Mesodermal cell (in vitro differentiated cells): ENCODE results near the gene EMC10. TPM values are rescaled to one million over a fixed set of nuclear protein-coding genes. Genes with fewer than 3 reads are reported as not detected.

Experiments
- H3K27ac ChIP-seq: 2 replicates; pipeline ENCODE4 v1.7.0; 2013; ENCODE audit warnings: mild to moderate bottlenecking, low read depth, low read length, moderate library complexity; ENCODE audit not compliant: severe bottlenecking
- H3K36me3 ChIP-seq: 2 replicates; pipeline ENCODE4 v1.7.1; 2013; ENCODE audit warnings: mild to moderate bottlenecking, low read length, moderate library complexity; ENCODE audit not compliant: control insufficient read depth, insufficient read depth
- H3K4me1 ChIP-seq: one replicate; pipeline ENCODE4 v1.7.1; 2013; ENCODE audit warnings: mild to moderate bottlenecking, low read length; ENCODE audit not compliant: insufficient read depth, control insufficient read depth, poor library complexity, severe bottlenecking
- H3K4me3 ChIP-seq: 2 replicates; pipeline ENCODE4 v1.7.0; 2013; ENCODE audit warnings: low read length, control low read depth, mild to moderate bottlenecking; ENCODE audit not compliant: insufficient read depth, poor library complexity, severe bottlenecking; ENCODE audit errors: extremely low read depth
- H3K9me3 ChIP-seq: 2 replicates; pipeline ENCODE4 v1.7.1; 2013; ENCODE audit warnings: mild to moderate bottlenecking, low read length, moderate library complexity; ENCODE audit not compliant: control insufficient read depth
- WGBS, 2 experiments: methylation state at CpG; one replicate each; pipeline ENCODE4 v1.1.5; 2013; ENCODE audit warnings: missing lambda C conversion rate in 2 of 2; ENCODE audit not compliant: insufficient coverage in 2 of 2; 5-methylcytosine and 5-hydroxymethylcytosine counted together
- polyA plus RNA-seq, 2 experiments: library from polyadenylated mRNA; stranded (reverse); fragments of 50-300 nt; gene quantifications; one replicate each; pipeline ENCODE4 v1.2.3, GENCODE V29; 2013

The EMC10 gene
- 81.7 TPM for polyA plus RNA-seq (2013, experiment 1 of 2)
- 63.6 TPM for polyA plus RNA-seq (2013, experiment 2 of 2)

DNA sequence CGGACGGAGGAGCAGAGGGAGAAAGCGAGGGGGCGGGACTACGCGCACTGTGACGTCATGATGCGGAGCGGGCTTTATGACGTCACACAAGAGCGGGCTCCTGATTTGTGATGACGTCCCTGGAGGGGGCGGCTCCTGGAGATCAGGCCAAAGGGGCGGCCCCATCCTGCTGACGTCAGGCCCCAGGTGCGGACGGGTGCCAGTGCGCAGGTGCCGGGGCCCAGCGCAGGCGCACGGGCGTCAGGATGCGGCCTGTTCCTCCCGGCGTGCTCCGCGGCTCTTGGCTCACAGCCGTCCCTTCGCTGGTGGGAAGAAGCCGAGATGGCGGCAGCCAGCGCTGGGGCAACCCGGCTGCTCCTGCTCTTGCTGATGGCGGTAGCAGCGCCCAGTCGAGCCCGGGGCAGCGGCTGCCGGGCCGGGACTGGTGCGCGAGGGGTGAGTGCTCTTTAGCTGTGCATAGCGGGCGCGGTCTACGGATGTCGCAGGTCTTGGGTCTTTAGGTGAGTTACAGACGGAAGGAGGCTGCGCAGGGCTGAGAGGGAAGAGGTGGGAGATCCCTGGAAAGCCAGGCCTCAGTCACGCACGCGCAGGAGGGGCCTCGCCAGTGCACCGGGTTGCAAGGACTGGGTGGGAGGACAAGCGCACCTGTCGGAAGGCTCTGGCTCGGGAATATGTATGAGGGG, at the start of gene EMC10, which contains the start of gene GARIN5A:
Gene EMC10 (plus strand): TSS at position 284 of the 683 bp plus-strand sequence. CDS start 38 bp downstream, at position 322.
Gene GARIN5A (minus strand): TSS at position 625 of the 683 bp plus-strand sequence. CDS start 460 bp downstream, at position 165.
- WGBS, 2 experiments, result 7 to 12% methylated on average over 49 to 56 of the region's 58 CpGs
- H3K4me1 ChIP-seq, result no peaks in the 10 kb centered on the region
- H3K4me3 ChIP-seq, result peak within 1 kb of the TSS; percentile 71
- H3K9me3 ChIP-seq, result peaks cover 6% of the 10 kb centered on the region
- peaks cover 23% of the 10 kb centered on the region for H3K36me3 ChIP-seq
- H3K27ac ChIP-seq, result peak within 1 kb of the TSS; percentile 64

GRCh38 chr19:50427318-50427925, 48.9 kb upstream of the EMC10 start:
- Histone ChIP-seq H3K27ac (no peak overlapping the region), H3K36me3 (no peaks in the 10 kb centered on the region), H3K9me3 (no peaks in the 10 kb centered on the region), H3K4me1 (peaks cover 1% of the 10 kb centered on the region), H3K4me3 (no peak overlapping the region)
- WGBS, 2 experiments, result 94 to 95% methylated on average over 11 to 17 of the region's 26 CpGs

- H3K27ac ChIP-seq, result no peak overlapping the region
- WGBS, 2 experiments, result 87 to 92% methylated on average over 35 to 38 of the region's 38 CpGs
- H3K4me3 ChIP-seq, result no peak overlapping the region
- H3K9me3 ChIP-seq, result no peaks in the 10 kb centered on the region
- H3K36me3 ChIP-seq, result no peaks in the 10 kb centered on the region
- H3K4me1 ChIP-seq, result peaks cover 3% of the 10 kb centered on the region
Observed at GRCh38 chr19:50427997-50428425, 48.3 kb upstream of the EMC10 start.

- H3K4me3 ChIP-seq, result no peak overlapping the region
- WGBS, 2 experiments, result 86 to 92% methylated on average over 5 to 7 of the region's 7 CpGs
- H3K4me1 ChIP-seq, result peaks cover 3% of the 10 kb centered on the region
- no peaks in the 10 kb centered on the region for H3K36me3 ChIP-seq
- no peaks in the 10 kb centered on the region for H3K9me3 ChIP-seq
- no peak overlapping the region for H3K27ac ChIP-seq
Observed at GRCh38 chr19:50428772-50429463, 47.4 kb upstream of the EMC10 start.

DNA sequence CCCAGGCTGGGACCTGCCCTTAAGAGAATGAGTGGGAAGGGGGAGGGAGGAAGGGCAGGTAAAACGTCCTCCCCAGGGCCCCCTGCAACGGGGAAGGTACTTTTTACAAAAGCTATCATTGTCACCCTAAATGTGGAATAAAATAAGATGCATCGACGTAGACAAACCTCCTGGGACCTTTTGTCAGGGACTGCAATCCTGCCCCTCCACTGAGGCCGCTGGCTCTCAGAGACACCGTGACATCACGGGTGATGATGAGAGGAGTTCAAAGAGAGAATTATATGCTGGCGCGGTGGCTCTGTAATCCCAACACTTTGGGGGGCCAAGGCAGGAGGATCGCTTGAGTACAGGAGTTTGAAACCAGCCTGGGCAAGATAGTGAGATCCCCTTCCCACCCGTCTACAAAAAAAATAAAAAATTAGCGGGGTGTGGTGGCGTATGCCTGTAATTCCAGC, 45.4 kb upstream of the EMC10 start:
- H3K36me3 ChIP-seq, result no peaks in the 10 kb centered on the region
- peaks cover 3% of the 10 kb centered on the region for H3K4me1 ChIP-seq
- H3K9me3 ChIP-seq, result no peaks in the 10 kb centered on the region
- no peak overlapping the region for H3K27ac ChIP-seq
- 62 to 81% methylated on average over 5 to 9 of the region's 13 CpGs for WGBS, 2 experiments
- H3K4me3 ChIP-seq, result peak overlapping the region; percentile 50

- H3K4me1 ChIP-seq, result peaks cover 3% of the 10 kb centered on the region
- peak overlapping the region; percentile 50 for H3K4me3 ChIP-seq
- H3K36me3 ChIP-seq, result no peaks in the 10 kb centered on the region
- peak overlapping the region; percentile 10 for H3K27ac ChIP-seq
- WGBS, 2 experiments, result 5 to 8% methylated on average over 19 to 20 of the region's 54 CpGs
- H3K9me3 ChIP-seq, result no peaks in the 10 kb centered on the region
Observed at GRCh38 chr19:50431343-50432220, 44.7 kb upstream of the EMC10 start.

DNA sequence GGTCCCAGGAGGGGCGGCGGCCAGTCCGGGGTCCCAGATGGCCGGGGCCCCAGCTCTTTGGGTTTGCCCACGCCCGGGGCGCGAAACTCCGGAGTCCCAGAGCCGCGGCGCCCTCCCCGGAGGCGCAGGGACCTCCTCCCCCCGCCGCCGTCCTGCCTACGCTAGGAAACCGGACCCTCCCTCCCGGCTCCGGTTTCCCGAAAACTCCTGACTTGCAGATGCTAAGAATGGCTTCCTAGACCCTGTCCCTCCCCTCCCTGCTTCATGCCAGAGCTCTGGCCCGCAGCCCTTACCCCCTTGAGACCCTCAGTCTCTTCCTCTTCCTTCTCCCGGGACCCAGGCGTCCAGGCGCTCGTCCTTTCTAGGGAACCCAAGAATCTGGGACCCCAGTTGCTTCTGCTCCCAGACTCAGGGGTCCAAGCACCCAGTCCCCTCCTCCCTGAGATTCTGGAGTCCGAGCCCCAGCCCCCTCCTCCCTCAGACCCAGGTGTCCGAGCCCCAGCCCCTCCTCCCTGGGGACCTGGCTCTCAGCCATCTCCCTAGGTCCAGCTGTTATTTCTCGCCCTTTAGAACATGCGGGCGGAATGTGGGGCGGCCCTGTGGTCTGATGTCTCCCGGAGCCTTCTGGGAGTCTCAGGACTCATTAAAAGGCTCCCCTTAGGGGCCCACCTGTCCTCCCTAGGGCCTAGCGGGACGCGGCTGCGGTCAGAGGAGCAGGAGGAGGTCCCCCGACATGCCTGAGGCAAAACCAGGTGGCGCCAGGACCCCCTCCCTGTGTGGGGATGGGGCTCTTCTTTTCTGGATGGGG, 43.9 kb upstream of the EMC10 start, which contains the start of gene MYBPC2:
Gene MYBPC2 (plus strand): TSS at position 672 of the 808 bp plus-strand sequence. CDS start 62 bp downstream, at position 734.
- H3K27ac ChIP-seq, result peak within 1 kb of the TSS; percentile 10
- WGBS, 2 experiments, result 16% methylated on average over 33 to 34 of the region's 40 CpGs

GRCh38 chr19:50433201-50434180, 42.8 kb upstream of the EMC10 start:
- no peak overlapping the region for H3K27ac ChIP-seq
- H3K4me3 ChIP-seq, result no peak overlapping the region
- H3K36me3 ChIP-seq, result no peaks in the 10 kb centered on the region
- no peaks in the 10 kb centered on the region for H3K9me3 ChIP-seq
- H3K4me1 ChIP-seq, result peaks cover 3% of the 10 kb centered on the region
- WGBS, 2 experiments, result 89 to 91% methylated on average over 14 to 18 of the region's 19 CpGs

More for the DNA sequence above, 43.9 kb upstream of the EMC10 start, which contains the start of gene MYBPC2:
- H3K4me3 ChIP-seq, result peak within 1 kb of the TSS; percentile 50
- H3K36me3 ChIP-seq, result no peaks in the 10 kb centered on the region
- H3K9me3 ChIP-seq, result no peaks in the 10 kb centered on the region
- H3K4me1 ChIP-seq, result peaks cover 3% of the 10 kb centered on the region

DNA sequence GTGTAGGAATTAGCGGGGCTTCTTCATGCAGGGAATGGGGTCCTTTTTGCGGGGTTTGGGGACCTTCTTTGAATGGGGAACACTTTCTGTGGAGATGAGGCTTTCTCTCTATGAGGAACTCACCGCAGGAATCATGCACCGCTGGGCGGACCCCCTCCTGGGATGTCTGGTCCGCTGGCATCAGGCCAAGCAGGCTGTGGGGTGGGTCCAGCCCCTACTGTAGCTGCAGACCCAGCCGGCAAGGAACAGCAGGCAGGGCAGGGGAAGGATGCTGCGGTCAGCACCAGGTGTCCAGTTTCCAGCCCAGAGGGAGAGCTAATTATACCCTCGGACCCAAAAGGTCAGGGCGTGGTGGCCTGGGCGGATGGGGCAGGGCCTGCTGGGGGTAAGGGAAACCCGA, 41.8 kb upstream of the EMC10 start:
- Histone ChIP-seq H3K27ac (no peak overlapping the region), H3K36me3 (no peaks in the 10 kb centered on the region), H3K4me3 (no peak overlapping the region), H3K4me1 (peaks cover 3% of the 10 kb centered on the region), H3K9me3 (no peaks in the 10 kb centered on the region)
- WGBS, 2 experiments, result 67 to 76% methylated on average over 9 to 10 of the region's 12 CpGs
